Measurements from ENCODE around the gene FLNB. TPM values are rescaled to one million over a fixed set of nuclear protein-coding genes. Genes with fewer than 3 reads are reported as not detected.

The FLNB gene
- total RNA-seq, 1 experiment from 2014 or later, result 83.4 TPM

DNA sequence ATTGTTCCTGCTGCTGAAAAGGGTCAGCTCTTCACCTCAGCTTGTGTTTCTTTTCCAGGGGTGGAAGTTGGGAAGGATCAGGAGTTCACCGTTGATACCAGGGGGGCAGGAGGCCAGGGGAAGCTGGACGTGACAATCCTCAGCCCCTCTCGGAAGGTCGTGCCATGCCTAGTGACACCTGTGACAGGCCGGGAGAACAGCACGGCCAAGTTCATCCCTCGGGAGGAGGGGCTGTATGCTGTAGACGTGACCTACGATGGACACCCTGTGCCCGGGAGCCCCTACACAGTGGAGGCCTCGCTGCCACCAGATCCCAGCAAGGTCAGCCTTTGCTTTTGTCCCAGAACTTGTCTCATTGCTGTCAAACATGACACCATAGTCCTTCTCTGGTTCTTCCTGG lies 113.0 kb downstream of the FLNB start:
- Histone ChIP-seq H3K27ac (ENCODE audit: insufficient read length, low read depth, low read length) (no peak overlapping the region), H2BK5ac (ENCODE audit: insufficient read length, low read length) (no peak overlapping the region), H3T11ph (ENCODE audit: low read length) (no peak overlapping the region), H3K18ac (ENCODE audit: insufficient read length, low read depth, low read length) (no peak overlapping the region), H3K79me1 (ENCODE audit: insufficient read depth, low read depth, low read length, poor library complexity, severe bottlenecking) (no peaks in the 10 kb centered on the region), H3K14ac (ENCODE audit: insufficient read depth, low read length) (no peak overlapping the region), H2BK120ac (ENCODE audit: low read depth, low read length, poor library complexity, severe bottlenecking) (no peak overlapping the region), H3K79me2 (ENCODE audit: insufficient read depth, low read length) (no peaks in the 10 kb centered on the region), H4K91ac (ENCODE audit: insufficient read length, low read depth, low read length) (no peak overlapping the region), H3K4me1 (ENCODE audit: insufficient read depth, low read length) (no peaks in the 10 kb centered on the region), H4K5ac (ENCODE audit: insufficient read length, low read depth, low read length) (no peak overlapping the region), H2AFZ (ENCODE audit: low read length) (no peak overlapping the region), H4K8ac (replicated peaks; ENCODE audit: insufficient read length, low read depth, low read length) (no peak overlapping the region), H2BK15ac (ENCODE audit: low read depth, low read length) (no peak overlapping the region), H2AK5ac (ENCODE audit: insufficient read length, low read length) (no peak overlapping the region), H4K20me1 (ENCODE audit: control insufficient read depth, insufficient read depth, insufficient read length) (no peaks in the 10 kb centered on the region), H2BK12ac (ENCODE audit: insufficient read length, low read depth, low read length) (no peak overlapping the region), H3K4ac (ENCODE audit: low read depth, low read length) (no peak overlapping the region), H3K9ac (ENCODE audit: extremely low read depth, insufficient read length, low read length) (no peak overlapping the region), H3K23ac (ENCODE audit: insufficient read length, low read depth, low read length) (no peak overlapping the region), H2BK20ac (ENCODE audit: low read depth, low read length, poor library complexity, severe bottlenecking) (no peak overlapping the region), H3K9me3 (ENCODE audit: control insufficient read depth, low read depth, low read length) (no peaks in the 10 kb centered on the region), H3K23me2 (ENCODE audit: insufficient read length, low read depth, low read length, poor library complexity, severe bottlenecking) (no peaks in the 10 kb centered on the region), H3K4me2 (ENCODE audit: insufficient read depth, insufficient read length, low read length) (no peak overlapping the region), H3K27me3 (ENCODE audit: insufficient read depth, low read length) (no peaks in the 10 kb centered on the region), H3K56ac (ENCODE audit: insufficient read length, low read depth, low read length) (no peak overlapping the region)
- TF ChIP-seq, protein P1, sequence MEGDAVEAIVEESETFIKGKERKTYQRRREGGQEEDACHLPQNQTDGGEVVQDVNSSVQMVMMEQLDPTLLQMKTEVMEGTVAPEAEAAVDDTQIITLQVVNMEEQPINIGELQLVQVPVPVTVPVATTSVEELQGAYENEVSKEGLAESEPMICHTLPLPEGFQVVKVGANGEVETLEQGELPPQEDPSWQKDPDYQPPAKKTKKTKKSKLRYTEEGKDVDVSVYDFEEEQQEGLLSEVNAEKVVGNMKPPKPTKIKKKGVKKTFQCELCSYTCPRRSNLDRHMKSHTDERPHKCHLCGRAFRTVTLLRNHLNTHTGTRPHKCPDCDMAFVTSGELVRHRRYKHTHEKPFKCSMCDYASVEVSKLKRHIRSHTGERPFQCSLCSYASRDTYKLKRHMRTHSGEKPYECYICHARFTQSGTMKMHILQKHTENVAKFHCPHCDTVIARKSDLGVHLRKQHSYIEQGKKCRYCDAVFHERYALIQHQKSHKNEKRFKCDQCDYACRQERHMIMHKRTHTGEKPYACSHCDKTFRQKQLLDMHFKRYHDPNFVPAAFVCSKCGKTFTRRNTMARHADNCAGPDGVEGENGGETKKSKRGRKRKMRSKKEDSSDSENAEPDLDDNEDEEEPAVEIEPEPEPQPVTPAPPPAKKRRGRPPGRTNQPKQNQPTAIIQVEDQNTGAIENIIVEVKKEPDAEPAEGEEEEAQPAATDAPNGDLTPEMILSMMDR (conservative IDR thresholded peaks at IDR 0.05), result no peak
- Mint-ChIP-seq H3K27ac (no peak overlapping the region; a peak in 2 of 7 replicates), H3K9me3 (no peaks in the 10 kb centered on the region), H3K4me3 (no peak overlapping the region), H3K27me3 (ENCODE audit: low read depth) (no peaks in the 10 kb centered on the region), H3K4me1 (no peaks in the 10 kb centered on the region), H3K36me3 (ENCODE audit: insufficient read depth in 1 of 3, low read depth in 3 of 3) (peaks cover 55 to 87% (median 80%) of the 10 kb centered on the region in 3 experiments)
- no peak for DNase-seq
- WGBS (ENCODE audit: extremely low coverage, insufficient read length, low lambda C conversion rate), result no CpG with 5 or more reads among the region's 11 CpGs

Data from H9 (cell line).